HG03469 (cell line): ENCODE measurements around the gene TCF12.

Experiments
- ATAC-seq: cut with Tn5 transposase; IDR thresholded peaks from one replicate; pipeline ENCODE4 v1.9.1; 2021; ENCODE audit warnings: mild to moderate bottlenecking, moderate library complexity, moderate number of reproducible peaks; ENCODE audit not compliant: unreplicated experiment

TCF12 gene

GRCh38 chr15:57285386-57285785, 366.9 kb downstream of the TCF12 start:
- ATAC-seq = no peak

DNA sequence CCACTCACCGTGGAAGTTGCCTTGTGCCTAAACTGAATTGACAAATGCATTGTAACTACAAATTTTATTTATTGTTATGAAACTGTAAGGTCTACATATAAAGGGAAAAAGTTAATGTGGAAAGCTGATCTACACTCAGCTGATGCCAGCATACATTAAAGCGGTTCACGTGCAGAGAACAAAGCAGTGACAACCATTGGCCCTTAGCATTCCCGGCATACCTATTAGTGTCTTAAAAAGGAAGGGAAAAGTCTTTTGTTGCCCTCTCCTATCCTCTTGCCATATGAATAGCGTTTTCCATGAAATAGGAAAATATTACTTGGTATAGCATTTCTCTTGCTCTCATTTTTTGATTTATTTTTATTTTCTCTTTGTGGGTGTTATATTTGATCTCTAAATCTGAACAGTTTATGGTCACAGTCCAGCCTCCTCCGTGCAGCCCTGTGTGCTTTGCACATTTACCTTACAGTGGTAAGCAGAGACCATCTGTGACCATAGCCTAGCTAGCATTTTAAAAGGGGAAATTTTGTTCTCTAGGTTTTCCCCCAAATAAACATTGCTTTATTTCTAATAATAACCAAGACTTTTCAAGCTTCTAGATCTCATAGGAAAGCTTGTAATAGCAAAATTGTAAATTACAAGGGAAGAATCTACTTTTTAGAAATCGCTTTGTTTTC, 368.1 kb downstream of the TCF12 start:
- ATAC-seq = no peak

GRCh38 chr15:57287123-57287521, 368.7 kb downstream of the TCF12 start:
- no peak for ATAC-seq

- no peak for ATAC-seq
Observed at GRCh38 chr15:57288926-57289580, 370.6 kb downstream of the TCF12 start.

- ATAC-seq = no peak
Observed at GRCh38 chr15:57290187-57290586, 371.7 kb downstream of the TCF12 start.

DNA sequence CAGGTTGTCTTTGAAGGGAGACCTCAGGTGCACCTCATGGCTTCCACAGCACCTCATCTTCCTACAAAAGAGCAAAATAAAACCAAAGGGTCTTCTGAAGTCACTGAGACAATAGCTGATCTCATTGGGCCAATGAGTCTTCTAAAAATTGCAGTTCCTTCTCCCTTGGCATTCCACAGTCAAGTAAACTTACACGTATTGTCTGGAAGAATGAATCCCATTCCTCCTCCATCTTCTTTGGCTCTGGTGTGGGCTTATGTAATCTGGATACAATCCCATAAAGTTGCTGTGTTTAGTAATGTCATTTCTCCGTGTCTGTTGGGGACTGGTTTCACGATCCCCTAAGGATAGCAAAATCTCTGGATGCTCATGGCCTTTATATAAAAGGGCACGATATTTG, 372.4 kb downstream of the TCF12 start:
- ATAC-seq = no peak

DNA sequence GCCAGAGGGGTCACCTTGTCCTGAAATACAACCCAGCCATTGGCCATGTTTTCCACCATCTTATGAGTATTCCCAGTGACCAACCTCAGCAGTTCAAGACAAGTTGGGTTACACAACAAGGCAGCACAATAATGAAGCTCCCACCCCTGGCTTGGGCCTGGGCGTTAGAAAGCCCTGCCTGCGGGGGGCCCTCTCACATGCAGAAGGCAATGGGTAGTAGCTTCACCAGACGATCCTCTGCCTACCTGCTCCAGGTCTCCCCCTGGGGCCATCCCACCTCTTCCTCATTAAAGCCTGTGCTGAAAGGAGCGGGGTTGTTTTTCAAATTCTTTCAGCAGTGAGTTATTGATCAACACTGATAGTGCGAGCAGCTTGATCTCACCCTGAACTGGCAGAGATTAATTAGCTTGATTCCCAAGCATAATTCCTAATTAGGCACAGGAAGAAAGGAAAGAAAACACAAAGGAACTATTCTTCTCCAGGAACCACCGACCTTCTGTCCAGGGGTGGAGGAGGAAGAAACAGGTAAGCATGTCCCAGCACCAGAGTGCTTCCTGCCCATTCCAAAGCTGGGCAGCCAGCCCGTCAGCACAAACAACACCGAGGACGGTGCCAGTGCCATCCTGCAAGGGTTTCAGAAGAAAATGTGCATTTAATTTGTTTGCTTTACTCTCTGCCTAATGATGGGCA, 378.2 kb downstream of the TCF12 start:
- ATAC-seq = no peak

DNA sequence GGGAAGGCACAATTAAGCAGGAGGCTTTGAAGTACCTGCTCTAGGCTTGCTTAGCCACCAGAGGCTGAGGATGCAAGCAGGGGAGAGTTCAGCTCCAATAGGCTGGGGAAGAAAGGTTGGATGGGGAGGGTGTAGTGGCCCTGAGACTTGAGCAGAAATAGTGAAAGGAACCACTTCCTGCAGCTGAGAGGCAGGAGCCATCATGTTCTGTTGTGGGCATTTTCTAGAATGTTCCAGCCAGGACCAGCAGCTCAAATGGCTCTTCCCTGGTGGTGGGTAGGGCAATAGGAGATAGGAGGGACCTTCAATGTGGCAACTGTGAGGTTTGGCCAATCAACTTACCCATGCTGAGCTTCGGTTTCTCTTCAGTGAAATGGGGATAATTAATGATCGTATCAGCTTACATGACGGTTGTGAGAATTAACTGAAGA, 378.7 kb downstream of the TCF12 start:
- no peak for ATAC-seq

DNA sequence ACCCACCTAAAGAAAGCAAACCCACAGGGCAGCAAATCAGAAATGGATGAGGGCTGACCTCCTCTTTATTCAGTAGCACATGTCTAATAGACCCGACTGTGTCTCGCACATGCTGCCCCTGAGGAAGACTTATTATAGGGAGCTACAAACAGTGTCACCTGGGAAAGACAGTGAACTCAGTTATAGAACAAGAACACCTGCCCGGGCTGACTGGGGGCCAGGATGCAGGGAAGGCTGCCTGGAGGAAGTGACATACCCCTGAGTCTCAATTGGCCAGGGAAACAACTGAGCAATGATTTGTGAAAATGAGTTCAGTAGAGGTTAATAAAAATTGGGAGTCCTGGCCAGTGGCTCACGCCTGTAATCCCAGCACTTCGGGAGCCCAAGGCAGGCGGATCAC, 379.2 kb downstream of the TCF12 start:
- no peak for ATAC-seq

- ATAC-seq = no peak
Observed at GRCh38 chr15:57298204-57298603, 379.8 kb downstream of the TCF12 start.

DNA sequence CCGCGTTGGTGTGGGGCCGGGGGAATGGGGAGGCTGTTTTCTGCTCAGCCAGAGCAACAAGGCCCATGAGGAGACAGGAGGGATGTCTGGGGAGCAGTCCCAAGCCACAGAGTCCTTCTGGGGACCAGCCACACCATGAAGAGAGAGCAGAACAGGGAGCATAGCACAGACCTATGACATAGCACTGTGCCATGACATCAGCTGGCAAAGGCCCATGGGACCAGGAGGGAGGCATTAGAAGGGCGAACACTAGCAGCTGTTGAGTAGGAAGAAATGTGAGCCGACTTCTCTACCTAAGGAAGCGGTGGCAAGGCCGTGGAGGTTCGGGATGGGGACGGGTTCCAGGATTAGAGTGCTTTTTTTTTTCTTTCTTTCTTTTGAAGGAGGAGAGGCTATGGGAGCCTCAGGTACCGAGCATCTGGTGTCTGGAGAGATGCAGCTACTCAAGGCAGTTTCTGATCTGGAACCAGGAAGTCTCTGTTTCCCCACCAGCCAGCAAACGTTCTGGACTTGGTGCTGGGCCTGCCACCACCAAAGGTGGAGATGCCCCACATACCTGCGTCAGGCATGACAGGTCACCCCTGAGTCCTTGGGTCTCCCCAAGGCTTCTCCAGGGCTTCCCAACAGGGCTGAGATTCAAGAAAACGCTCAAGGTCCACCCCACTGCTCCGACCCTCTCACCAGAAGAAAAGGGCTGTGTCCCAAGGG, 380.6 kb downstream of the TCF12 start:
- no peak for ATAC-seq

DNA sequence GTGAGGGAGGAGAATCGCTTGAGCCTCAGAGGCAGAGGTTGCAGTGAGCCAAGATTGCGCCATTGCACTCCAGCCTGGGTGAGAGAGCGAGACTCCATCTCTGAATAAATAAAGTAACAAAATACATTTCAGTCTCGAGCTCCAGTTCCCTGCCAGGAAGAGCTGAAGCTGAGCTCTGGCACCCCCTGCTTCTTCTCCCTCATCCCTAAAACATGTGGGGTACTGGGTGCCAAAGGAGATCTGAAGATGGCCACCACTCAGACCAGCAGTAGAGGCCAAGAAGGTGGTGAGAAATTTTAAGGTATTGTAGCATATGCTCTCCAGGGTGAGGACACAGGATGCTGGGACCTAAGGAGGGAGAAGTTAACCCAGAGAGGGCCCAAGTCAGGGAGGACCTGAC, 382.9 kb downstream of the TCF12 start:
- no peak for ATAC-seq

DNA sequence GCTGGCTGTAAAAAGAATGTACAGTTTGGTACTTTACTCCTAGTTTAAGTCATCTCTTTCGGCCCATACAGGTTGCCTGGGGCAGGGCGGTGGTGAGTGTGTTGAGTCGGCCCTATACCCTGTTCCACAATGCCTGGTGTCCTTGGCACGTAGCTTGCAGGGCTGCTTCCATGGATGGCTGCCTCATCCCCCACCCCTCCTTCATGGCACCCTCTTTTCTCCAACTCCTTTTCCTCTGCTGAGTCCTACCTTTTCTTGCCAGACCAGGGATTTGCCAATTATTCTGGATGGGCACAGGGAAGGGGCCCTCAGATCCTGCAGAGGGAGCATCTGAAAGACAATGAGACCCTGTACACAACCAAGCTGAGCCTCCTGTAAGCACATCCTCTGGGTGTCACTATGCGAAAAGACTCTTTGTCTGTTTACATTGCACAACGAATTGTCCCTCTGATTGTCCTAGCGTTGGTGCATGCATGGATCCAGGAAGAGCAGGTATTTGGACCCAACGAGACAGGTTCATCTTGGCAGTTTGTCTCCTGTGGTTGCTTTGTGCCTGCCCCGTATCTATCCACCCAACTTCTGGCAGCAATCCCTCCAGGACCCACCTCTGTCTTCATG, 384.3 kb downstream of the TCF12 start:
- no peak for ATAC-seq

- ATAC-seq = no peak
Observed at GRCh38 chr15:57305009-57305408, 386.6 kb downstream of the TCF12 start.

- ATAC-seq = no peak
Observed at GRCh38 chr15:57306161-57306943, 387.9 kb downstream of the TCF12 start.

DNA sequence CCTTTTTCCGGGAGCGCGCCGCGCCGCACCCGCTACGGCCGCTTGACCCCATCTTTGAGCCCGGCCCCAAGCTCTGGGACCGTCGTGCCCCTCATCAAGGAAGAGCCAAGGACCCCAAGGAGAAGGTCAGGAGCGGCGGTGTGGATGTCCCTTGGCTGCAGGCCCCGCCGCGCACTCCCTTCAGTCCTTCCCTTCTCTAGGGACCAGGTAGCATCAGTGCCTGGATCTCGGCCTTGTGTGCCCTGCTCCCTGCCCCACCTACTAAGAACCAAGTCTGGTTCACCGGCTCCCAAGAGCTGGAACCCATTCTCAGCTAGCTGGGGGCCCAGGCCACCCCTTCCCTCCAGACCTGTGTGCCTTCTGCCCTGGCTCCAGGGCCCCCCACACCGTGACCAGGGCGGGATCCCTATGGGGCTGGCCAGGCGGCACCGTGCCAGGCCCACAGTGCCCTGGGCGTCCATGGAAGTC, 388.5 kb downstream of the TCF12 start:
- no peak for ATAC-seq

DNA sequence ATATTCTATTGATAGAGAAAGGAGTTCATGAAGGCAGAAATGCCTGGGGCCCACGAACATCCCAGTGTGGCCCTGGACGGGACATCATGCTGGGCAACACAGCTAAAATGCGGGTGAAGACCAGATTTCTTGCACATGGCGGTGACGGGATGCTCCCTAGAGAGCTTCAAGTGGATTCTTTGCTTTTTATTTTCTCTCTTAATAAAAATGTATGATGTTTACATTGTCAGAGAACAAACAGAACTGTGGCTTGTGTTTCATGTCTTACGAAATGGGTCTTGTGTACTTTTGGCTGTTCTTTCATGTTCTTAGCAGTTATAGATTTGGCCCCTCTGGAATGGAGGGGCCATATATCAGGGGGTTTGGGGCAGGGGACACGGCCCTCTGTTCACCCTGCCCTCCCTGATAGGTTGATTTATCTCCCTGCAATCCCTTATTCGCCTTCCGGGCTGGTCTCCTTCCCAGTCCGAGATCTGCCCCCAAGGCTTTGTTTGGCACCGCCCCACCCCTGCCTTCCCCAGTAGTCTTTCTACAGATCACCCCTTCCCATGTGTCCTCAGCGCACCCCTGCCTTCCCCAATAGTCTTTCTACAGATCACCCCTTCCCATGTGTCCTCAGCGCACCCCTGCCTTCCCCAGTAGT, 389.2 kb downstream of the TCF12 start:
- ATAC-seq = no peak

GRCh38 chr15:57308170-57308545, 389.7 kb downstream of the TCF12 start:
- no peak for ATAC-seq

GRCh38 chr15:57309856-57310760, 391.7 kb downstream of the TCF12 start:
- no peak for ATAC-seq
